Measurements from ENCODE around the gene INSC.

The INSC gene

DNA sequence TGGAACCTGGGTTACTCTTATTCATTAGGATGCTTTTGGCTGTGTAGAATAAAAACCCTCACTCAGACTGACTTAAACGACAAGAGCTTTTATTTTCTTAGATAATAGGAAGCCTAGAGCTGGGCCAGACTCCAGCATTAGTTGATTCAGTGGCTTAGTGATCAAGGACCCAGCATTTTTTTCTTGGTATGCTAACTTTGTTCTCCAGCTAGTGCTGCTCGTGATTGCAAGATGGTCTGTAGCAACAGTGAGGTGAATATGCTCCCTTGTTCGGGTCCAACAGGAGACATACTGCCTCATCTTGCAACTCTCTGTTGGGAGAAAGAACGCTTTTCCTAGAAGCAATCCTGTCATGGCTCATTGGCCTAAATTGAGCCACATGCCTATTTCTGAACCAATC is 33.4 kb downstream of the INSC start:
- DNase-seq (ENCODE audit: low read depth), result peak; percentile 39

DNA sequence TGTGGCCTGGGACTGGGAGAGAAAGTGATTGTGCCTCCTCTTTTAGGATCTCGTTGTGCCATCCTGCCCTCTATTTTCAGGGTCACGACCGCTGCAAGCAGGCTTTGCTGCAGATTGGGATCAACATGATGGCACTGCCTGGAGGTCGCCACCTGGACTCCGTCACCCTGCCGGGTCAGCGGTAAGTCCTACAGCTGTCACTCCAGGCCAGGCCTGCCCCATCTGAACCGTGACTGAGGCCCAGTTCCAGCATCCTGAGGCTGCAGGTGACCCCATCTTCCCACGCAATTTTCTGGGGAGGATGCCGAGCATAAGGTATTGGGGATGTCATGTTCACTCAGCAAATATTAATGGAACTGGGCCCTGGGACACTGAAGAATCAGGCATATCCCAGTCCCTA is 34.3 kb downstream of the INSC start:
- no peak for DNase-seq (ENCODE audit: low read depth)

DNA sequence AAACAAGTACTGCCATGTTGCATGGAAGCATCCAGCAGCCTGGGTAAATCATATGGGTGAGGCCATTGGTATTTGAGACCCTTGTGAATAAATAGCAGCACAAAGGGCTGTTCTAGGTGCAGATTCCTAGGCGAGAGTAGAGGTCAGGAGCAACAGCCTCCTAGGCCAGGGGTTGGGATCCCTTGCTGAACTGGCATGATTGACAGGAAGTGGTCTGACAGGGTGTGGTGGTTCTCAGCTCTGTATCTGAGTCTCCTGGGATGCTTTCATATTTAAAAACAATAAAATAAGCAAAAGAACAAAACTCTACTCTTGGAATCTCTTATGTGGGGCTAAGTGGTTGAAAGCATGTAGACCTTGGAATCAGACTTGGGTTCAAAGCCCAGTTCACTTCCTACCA is 35.8 kb downstream of the INSC start:
- DNase-seq (ENCODE audit: low read depth), result no peak

DNA sequence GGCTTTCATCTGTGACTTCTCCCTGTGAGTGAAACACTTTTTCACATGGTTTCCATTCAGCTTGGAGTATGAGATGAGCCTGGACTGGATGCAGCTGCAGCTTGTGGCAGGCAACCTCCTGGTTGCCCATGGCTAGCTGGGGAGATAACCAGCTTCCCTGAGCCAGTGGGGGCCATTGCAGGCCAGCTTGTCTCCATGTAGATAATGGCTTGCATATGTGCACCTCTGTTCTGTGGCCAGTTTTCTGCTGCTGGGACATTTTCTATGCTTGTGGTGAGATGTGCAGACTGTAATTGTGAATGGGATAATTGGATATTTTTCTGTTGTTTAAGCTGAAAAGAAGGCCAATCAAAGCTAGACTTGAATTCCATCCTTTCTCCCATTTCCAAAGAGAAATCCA is 38.5 kb downstream of the INSC start:
- DNase-seq (ENCODE audit: low read depth), result no peak

DNA sequence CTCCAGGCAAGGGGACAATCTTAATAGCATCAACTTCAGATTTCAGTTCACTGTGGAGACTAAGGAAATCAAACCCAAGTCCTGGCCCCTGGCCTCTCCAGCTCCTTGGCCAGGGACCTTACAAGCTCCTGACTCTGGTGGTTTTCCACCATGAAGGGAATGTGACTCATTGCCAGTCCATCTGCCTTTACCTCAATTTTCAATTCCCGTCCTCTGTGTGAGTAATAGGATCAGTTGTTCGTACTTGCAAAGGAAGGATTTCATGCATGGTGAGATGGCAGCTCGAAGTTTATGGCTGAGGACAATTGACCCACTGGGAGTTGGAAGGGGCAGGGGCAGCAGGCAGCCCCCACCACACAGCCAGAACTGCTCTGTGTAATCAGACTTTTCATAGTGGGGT is 42.5 kb downstream of the INSC start:
- peak; percentile 78 for DNase-seq (ENCODE audit: low read depth)

DNA sequence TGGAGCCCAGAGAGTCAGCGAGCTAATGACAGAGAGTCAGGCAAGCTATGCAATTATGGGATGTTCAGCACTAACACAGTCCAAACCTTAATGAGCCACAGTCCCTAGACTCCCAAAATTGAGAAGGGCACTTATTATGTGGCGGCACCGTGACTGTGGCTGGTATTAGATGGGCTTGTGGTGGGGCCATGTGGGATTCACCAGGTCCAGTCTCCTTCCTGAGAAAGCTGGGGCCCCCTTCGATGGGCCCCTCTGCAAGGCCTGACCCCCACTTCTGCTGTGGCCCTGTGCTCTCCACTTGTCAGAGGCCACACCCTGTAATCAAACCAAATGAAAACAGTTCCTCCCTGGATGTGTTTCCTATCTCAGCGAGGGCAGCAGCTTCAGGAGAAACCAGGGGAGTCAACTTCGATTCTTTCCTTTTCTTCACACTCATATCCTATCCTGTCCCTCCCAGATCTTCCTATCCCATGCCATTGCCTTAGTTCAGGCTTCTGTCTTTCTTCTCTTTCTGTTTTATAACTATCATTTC is 42.9 kb downstream of the INSC start:
- DNase-seq (ENCODE audit: low read depth), result no peak

DNA sequence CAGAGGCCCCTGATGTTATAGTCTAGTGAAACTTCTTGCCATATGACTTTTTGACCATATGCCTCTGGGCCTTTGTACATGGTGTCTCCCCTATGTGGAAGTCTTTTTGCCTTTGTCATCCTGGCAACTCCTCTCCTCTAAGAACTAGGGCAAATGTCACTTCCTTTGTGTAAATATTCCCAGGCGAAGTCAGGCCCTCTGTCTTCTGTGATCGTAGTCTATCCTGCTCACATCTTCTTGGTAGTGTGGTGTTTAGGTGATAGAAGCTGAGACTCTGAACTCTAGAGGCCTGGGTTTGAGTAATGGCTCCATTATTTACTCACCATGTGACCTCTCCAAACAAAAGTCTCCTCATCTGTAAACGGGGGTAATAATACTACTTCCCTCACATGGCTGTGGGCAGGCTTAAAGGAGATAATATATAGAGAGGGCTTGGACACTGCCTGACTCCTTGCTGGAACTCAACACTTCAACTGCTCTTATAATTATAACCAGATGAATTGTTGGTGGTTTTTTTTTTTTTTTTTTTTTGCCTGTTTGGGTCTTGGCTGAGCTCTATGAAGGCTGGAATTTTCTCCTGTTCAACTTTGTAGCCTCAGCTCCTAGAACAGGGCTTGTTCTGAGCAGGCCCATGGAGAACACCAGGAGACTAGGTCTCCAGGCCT is 43.8 kb downstream of the INSC start:
- DNase-seq (ENCODE audit: low read depth), result peak; percentile 41

DNA sequence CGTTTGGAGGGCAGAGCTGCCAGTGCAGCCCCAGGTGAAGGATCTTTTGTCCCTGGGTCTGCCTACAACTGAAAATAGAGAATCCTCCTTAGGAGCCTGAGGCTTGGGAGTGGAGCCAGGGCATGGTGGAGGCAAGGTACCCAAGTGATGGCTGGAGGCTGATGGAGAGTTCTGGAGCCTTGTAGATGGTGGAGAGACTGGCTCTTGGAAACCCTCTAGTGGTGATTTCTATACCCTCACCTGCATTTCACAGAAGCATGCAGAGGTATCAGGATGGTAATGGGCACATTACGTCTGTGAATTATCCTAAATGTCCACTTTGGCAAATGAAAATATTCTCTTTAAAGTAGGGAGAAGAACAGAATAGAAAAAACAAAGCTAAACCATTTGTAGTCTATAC is 44.4 kb downstream of the INSC start:
- DNase-seq (ENCODE audit: low read depth), result peak; percentile 32

DNA sequence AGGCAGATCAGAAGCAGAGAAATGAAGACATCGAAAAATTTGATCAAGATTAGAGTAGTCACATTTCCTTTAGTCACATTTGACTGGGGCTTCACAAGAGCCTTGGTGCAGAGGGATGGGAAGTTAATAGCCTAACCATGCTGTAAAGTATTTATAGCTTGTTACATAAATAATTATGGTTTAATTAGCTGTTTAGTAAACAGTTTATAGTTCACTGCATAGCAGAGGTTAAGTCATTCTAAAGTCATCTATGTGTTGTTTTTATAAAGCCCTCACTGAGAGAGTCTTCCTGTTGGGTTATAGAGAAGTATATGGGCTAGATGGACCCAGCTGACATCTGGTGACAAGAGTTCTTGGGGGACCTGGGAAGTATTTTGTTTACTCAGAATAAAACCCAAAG is 47.1 kb downstream of the INSC start:
- DNase-seq (ENCODE audit: low read depth), result no peak

DNA sequence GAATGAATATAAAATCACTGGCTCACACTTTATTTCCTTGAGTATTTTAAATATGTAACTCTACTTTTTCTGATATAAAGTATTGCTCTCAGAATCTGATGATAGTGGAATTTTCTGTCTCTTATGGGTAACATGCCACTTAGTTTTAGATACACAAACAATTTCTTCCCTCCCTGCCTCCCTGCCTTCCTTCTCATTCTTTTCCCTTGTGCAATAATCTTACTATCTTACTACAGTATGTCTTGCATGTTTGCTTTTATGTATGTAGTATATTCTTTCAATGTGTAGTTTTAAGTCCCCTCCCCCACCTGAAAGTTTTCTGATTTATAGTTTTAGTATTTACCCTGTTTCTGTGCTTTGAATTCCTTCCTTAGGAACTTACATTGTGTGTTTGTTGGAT is 48.4 kb downstream of the INSC start:
- no peak for DNase-seq (ENCODE audit: low read depth)

DNA sequence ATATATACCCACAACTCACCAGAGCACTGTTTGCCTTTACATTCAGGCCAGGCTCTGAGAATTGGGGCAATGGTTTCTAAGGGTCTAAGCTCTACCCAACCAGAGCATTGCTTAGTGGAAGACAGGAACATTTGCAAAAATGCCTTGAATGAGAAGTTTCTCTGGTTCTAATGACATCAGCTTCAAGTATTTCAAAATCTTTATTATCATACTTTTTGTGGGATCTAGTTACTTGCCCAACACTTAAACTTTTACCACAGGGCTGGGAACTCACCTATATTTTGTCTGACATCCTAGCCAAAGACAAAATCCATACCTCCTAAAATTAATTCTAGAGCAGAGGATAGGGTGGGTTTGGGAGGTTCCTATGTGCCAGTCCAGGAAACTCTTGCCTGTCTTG is 51.5 kb downstream of the INSC start:
- DNase-seq (ENCODE audit: low read depth), result no peak

DNA sequence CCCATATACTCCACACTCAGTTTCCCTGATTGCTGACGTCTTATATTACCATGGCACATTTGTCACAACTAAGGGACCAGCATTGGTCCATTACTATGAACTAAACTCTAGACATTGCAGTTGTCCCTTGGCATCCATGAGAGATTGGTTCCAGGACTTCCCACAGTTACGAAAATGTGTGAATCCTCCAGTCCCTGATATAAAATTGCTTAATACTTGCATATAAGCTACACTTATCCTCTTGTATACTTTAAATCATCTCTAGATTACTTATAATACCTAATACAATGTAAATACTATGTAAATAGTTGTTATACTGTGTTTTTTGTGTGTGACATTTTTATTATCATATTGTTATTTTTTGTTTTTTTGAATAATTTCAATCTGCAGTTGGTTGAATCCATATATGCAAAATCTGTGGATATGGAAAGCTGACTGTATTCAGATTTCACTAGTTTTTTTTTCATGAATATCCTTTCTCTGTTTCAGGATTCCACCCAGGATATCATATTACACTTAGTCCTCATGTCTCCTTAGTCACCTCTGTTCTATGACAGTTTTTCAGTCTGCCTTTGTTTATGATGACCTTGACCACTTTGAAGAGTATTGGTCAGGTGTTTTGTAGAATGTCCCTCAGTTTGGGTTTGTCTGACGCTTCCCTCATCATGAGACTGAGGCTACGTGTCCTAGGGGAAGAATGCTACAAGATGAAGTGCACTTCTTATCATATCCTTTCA is 55.3 kb downstream of the INSC start:
- DNase-seq (ENCODE audit: low read depth), result no peak

DNA sequence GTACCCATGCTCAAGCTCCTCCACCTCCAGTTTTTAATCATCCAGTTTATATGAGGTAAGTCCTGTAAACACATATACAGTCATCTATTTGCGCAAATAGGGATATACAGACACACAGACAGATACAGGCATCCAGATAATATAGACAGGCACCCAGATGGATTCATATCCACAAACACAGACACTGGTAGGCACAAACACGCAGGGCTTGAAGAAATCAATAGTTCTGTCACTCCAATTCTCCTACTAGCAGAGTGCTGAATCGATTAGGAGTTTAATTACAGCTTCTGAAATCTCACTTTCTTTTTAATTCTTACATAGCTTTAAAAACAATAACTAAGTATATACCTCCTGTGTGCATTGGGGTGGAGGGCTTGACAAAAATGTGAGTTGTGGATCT is 56.0 kb downstream of the INSC start:
- DNase-seq (ENCODE audit: low read depth), result no peak

DNA sequence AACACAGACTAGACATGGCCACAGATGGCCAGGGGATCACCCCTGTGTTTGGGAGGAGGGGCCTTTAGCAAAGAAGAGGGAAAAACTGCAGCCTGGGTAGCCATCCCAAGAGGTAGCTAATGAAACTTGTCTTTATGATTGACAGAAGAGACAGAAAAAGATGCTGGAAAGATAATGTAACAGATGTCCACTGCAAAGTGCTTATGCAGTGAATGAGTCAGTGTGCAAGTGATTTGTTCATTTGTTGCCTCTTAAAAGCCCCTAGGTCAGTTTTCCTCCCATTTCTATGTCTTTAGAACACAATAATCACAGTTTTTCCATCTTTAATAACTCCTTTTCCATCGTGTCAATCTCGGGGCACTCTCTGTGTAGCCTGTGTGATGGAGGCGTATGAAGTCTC is 57.2 kb downstream of the INSC start:
- DNase-seq (ENCODE audit: low read depth), result no peak

DNA sequence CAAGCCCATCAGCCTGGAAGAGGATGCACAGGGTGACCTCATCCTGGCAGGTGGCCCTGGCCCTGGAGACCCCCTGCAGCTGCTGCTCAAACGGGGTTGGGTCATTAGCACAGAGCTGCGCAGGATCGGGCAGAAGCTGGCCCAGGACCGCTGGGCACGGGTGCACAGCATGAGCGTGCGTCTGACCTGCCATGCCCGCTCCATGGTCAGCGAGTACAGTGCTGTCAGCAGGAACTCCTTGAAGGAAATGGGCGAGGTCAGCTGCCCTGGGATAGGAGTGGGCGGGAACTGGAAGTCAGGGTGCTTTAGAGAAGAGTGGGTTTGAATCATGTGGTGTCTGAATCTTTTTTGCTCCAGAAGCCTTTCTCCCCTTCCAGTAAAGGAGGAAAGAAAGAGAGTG is 61.1 kb downstream of the INSC start:
- no peak for DNase-seq (ENCODE audit: low read depth)

DNA sequence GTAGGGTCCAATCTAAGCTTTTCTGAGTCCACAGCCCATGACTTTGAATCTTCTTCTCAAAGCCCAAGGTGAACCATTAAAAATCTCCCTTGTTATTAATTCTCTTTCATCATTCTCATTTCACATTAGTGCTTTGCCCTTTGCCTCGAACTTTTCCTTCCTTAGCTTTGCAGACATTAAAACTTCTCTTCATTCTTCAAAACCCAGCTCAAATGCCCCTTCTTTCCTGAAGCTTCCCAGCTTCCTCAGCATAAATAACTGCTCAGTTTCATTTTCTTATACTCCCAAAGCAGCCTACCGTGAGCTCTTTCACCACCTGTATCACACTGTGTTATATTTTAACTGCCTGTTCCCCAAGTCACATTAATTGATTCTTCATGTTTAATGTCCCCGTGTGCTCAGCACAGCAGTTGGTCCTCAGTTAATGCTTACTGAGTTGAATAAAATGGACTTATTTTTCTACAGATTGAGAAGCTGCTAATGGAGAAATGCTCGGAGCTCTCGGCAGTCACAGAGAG is 62.0 kb downstream of the INSC start:
- no peak for DNase-seq (ENCODE audit: low read depth)

DNA sequence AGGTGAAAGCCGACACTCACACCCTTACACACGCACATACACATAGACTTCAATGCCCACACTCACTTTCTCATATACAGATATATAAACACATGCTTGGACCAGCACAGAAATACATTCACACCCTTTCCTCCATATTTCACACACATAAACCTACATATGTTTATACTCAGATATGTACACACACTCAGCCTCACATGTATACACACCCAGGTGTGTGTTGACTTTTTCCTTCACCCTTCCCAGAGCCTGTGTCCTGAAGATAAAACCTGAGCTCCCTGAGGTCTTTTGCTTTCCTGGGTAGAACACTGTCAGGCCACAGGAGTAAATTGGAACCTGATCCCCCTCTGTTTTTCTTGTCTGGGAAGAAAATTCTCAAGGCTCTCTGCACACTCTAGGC is 62.8 kb downstream of the INSC start:
- no peak for DNase-seq (ENCODE audit: low read depth)

DNA sequence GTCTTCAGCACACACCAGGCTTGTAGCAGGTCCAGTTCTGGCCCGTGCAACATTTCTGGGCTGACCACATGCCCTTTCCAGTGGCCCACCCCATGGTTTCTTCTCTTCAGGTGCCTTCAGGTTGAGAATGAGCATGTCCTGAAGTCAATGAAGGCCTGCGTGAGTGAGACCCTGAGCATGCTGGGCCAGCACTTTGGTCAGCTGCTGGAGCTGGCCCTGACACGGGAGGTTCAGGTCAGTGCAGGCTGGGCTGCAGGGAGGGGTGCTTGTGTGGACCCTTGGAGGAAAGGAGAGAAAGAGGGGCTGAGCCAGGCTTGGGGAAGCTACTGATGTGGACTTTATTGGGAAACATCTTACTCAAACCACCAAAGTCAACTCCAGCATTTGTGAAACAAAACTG is 63.5 kb downstream of the INSC start:
- DNase-seq (ENCODE audit: low read depth), result no peak

DNA sequence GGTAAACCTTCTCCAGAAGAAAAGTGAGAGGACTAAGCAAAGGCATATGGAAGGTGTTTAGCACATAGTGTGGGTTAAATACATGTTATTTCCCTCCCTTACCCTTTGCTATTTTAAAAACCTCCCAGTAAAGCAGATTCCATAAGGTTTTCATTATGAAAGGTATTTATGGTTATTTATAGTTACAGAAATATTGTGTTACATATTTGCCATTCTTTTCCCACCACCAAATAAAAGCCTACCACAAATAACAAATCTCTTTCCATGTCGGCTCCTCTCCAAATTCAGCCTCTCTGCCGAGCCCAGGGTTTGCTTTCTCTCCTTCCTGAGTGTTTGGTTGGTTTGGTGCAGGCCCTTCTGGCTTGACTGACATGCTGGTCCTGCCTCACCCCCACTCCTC is 64.4 kb downstream of the INSC start:
- peak; percentile 19 for DNase-seq (ENCODE audit: low read depth)

DNA sequence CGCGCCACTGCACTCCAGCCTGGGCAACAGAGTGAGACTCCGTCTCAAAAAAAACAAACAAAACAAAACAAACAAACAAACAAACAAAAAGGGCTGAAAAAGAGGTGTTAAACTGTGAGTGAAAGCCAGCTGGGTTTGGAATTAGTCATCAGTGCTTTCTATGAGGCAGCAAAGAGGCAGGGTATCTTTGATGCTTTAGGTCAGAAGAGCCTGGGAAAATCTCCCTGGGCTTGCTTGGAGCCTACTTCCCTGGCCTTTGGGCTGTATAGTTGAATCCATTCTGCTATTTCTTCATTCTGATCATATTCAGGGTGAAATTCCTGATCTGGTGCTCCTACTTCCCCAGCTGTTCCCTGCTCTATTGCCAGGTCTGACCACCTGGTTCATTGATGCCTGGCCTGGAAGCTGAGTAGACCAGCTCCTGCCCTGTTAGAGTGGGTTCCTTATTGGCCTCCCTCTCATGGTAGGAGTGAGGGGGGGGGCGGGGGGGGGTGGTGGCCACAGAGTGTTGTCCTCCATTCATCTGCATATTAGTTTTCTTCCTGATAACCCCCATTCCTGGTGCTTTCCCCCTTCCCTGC is 65.6 kb downstream of the INSC start:
- no peak for DNase-seq (ENCODE audit: low read depth)

DNA sequence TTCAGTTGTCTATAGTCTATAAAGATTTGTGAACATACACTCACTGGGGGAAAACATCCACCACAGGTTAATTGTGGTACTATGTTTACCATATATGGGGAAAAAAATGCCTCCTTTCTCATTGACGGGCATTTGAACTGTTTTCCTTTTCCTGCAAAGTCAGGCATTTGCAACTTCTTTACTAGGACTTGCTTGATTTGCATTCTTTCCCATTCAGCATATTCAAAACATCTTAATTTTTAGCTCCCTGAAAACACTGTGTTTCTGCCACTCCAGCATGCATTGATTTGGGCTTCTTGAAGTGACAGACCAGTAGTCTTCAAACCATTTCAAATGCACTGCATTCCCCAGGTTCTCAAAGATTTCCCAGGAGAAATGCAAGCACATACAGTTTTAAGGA is 67.6 kb downstream of the INSC start:
- no peak for DNase-seq (ENCODE audit: low read depth)

DNA sequence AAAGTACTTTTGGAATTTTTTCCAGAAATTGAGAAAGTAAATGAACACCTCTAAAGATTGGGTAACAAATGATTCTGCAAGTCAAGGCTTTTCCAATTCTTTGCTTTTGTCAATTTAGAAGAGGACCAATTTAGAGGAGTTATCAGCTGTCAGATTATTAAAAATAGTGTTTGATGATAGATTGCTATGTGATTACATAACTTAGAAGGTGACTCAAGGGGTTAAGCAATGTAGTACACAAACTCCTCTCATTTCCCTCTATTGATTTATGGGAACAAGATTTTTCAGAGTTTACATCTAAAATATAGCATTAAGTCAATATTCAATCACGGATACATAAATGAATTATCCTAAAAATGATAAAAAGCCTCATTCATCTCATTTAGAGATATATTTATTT is 70.3 kb downstream of the INSC start:
- DNase-seq (ENCODE audit: low read depth), result peak; percentile 18

DNA sequence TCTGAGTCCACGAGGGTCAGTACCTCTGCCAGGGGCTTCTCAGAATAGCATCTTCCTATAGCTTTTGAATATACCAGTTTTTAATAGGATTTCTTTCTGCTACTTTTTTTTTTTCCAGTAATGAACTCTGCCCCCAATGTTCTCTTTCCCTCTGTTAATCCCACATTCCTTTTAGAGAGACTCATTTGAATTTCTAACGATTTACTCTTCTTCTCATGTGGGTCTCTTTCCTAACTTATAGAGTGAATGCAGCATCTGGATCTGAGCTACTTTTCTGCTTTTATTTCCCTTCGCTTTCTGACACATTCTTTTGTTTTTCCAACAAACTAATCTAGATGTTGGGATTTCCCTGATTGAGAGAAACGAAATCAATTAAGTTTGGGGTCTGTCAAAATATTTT is 71.4 kb downstream of the INSC start:
- DNase-seq (ENCODE audit: low read depth), result no peak

Data from amniotic epithelial cell (primary cell).